GM23338 (cell line): ENCODE data around the gene SIDT2. TPM values are rescaled to one million over a fixed set of nuclear protein-coding genes. Genes with fewer than 3 reads are reported as not detected.

Experiments
- ATAC-seq: fragments of 200-7000 bp; cut with Tn5 transposase; 3 replicates; pipeline ENCODE4 v1.9.1; 2020
- DNase-seq: peaks from one replicate; pipeline ENCODE4 v3.0.0-alpha.2; 2015; ENCODE audit warnings: low spot score
- H2AFZ ChIP-seq: fragments of 200-600 bp; sonication (generic); 2 replicates; pipeline ENCODE4 v1.8.0; 2016; ENCODE audit warnings: antibody characterized with exemption, mild to moderate bottlenecking, moderate library complexity
- H3F3A ChIP-seq: fragments of 200-600 bp; sonication (generic); replicated peaks from 2 replicates; pipeline ENCODE4 v1.8.0; 2017; ENCODE audit warnings: antibody characterized with exemption, mixed run types, low read depth
- H3K27ac ChIP-seq: fragments of 200-600 bp; sonication (generic); 2 replicates; pipeline ENCODE4 v1.6.1; 2016; ENCODE audit warnings: low read depth
- H3K27me3 ChIP-seq: fragments of 200-600 bp; sonication (generic); 2 replicates; pipeline ENCODE4 v1.8.0; 2016; ENCODE audit warnings: mild to moderate bottlenecking, mixed run types, moderate library complexity; ENCODE audit not compliant: insufficient read depth
- H3K36me3 ChIP-seq: fragments of 200-600 bp; sonication (generic); 2 replicates; pipeline ENCODE4 v1.8.0; 2016; ENCODE audit warnings: mild to moderate bottlenecking; ENCODE audit not compliant: insufficient read depth
- H3K4me1 ChIP-seq: fragments of 200-600 bp; sonication (generic); 2 replicates; pipeline ENCODE4 v1.8.0; 2016; ENCODE audit warnings: mild to moderate bottlenecking, moderate library complexity; ENCODE audit not compliant: insufficient read depth
- H3K4me2 ChIP-seq: fragments of 200-600 bp; sonication (generic); 2 replicates; pipeline ENCODE4 v1.7.1; 2017; ENCODE audit warnings: mixed run types
- H3K4me3 ChIP-seq: fragments of 200-600 bp; sonication (generic); 2 replicates; pipeline ENCODE4 v1.6.1; 2016; ENCODE audit warnings: mixed run types
- H3K79me2 ChIP-seq: fragments of 200-600 bp; sonication (generic); replicated peaks from 2 replicates; pipeline ENCODE4 v1.8.0; 2017; ENCODE audit warnings: mild to moderate bottlenecking; ENCODE audit not compliant: insufficient read depth
- H3K9me2 ChIP-seq: fragments of 200-600 bp; sonication (generic); 2 replicates; pipeline ENCODE4 v1.8.0; 2017; ENCODE audit not compliant: insufficient read depth
- H4K20me1 ChIP-seq: fragments of 200-600 bp; sonication (generic); replicated peaks from 2 replicates; pipeline ENCODE4 v1.8.0; 2017; ENCODE audit warnings: mild to moderate bottlenecking; ENCODE audit not compliant: insufficient read depth
- H3K27ac Mint-ChIP-seq: 2 replicates; pipeline ENCODE4 v1.8.0; 2020; ENCODE audit warnings: inconsistent platforms, mild to moderate bottlenecking, moderate library complexity, mixed read lengths
- H3K27me3 Mint-ChIP-seq: 3 replicates; pipeline ENCODE4 v1.8.0; 2022; ENCODE audit warnings: low read depth, mild to moderate bottlenecking, moderate library complexity, mixed read lengths, inconsistent platforms; ENCODE audit not compliant: insufficient read depth, poor library complexity
- H3K36me3 Mint-ChIP-seq: 3 replicates; pipeline ENCODE4 v1.8.0; 2021; ENCODE audit warnings: low read depth, mild to moderate bottlenecking, inconsistent platforms, moderate library complexity, mixed read lengths
- H3K4me1 Mint-ChIP-seq: 3 replicates; pipeline ENCODE4 v1.8.0; 2020; ENCODE audit warnings: mild to moderate bottlenecking, inconsistent platforms, mixed read lengths
- H3K4me3 Mint-ChIP-seq: 3 replicates; pipeline ENCODE4 v1.8.0; 2021; ENCODE audit warnings: moderate library complexity, mild to moderate bottlenecking, inconsistent platforms, mixed read lengths
- H3K9me3 Mint-ChIP-seq: 3 replicates; pipeline ENCODE4 v1.8.0; 2020; ENCODE audit warnings: moderate library complexity, mild to moderate bottlenecking, inconsistent platforms, mixed read lengths
- CREB1 ChIP-seq: fragments of 250-450 bp; sonication (Bioruptor Pico); IDR thresholded peaks from 2 replicates; pipeline ENCODE4 v1.5.0; 2020; ENCODE audit warnings: low read depth, mild to moderate bottlenecking, moderate library complexity
- EZH2 ChIP-seq: fragments of 200-600 bp; sonication (generic); IDR thresholded peaks from one replicate; pipeline ENCODE4 v1.8.0; 2017; ENCODE audit warnings: antibody characterized with exemption, mild to moderate bottlenecking, low read depth; ENCODE audit not compliant: unreplicated experiment
- EZH2phosphoT487 ChIP-seq: fragments of 200-600 bp; sonication (generic); IDR thresholded peaks from one replicate; pipeline ENCODE4 v1.8.1; 2018; ENCODE audit warnings: antibody characterized with exemption; ENCODE audit not compliant: unreplicated experiment
- JUNB ChIP-seq: IDR thresholded peaks from one replicate; pipeline ENCODE4 v1.6.1; 2016; ENCODE audit warnings: antibody characterized with exemption; ENCODE audit not compliant: unreplicated experiment
- NANOG ChIP-seq: IDR thresholded peaks from 2 replicates; pipeline ENCODE4 v1.6.1; 2016; ENCODE audit warnings: antibody characterized with exemption, borderline replicate concordance
- POLR2AphosphoS5 ChIP-seq: IDR thresholded peaks from 2 replicates; pipeline ENCODE4 v1.6.1; 2016; ENCODE audit warnings: antibody characterized with exemption, low read depth
- STAT1 ChIP-seq: IDR thresholded peaks from one replicate; pipeline ENCODE4 v1.6.1; 2016; ENCODE audit warnings: antibody characterized with exemption; ENCODE audit not compliant: unreplicated experiment
- ZNF114 ChIP-seq: fragments of 250-450 bp; sonication (Bioruptor Pico); IDR thresholded peaks from 2 replicates; pipeline ENCODE4 v1.5.0; 2020; ENCODE audit warnings: mild to moderate bottlenecking, moderate library complexity
- ZNF331 ChIP-seq: fragments of 250-450 bp; sonication (Bioruptor Pico); IDR thresholded peaks from 2 replicates; pipeline ENCODE4 v1.5.0; 2020; ENCODE audit warnings: low read depth, mild to moderate bottlenecking, moderate library complexity
- polyA plus RNA-seq: library from polyadenylated mRNA; unstranded; fragments of >200 nt; fragmentation: Nextera tagmentation; extraction: Ambion mirVana; gene quantifications from 2 replicates; pipeline ENCODE4 v1.2.1, GENCODE V29; 2016
- total RNA-seq: library from RNA; depleted of rRNA; stranded (reverse); fragments of >200 nt; shearing (Covaris generic); gene quantifications from 2 replicates; pipeline ENCODE4 v1.2.3, GENCODE V29; 2014
- TF ChIP-seq, protein P1 (sequence below), 2 experiments: fragments of 200-600 bp in 1 of 2; sonication (generic) in 1 of 2; conservative IDR thresholded peaks; 2 replicates each; pipeline versions ENCODE4 v1.5.1 to v1.6.1; 2016 to 2017; ENCODE audit warnings: antibody characterized with exemption in 2 of 2, low read depth in 2 of 2, mild to moderate bottlenecking in 2 of 2, moderate library complexity in 1 of 2
- TF ChIP-seq, protein P2 (sequence below): IDR thresholded peaks from one replicate; pipeline ENCODE4 v1.6.1; 2018; ENCODE audit warnings: antibody characterized with exemption; ENCODE audit not compliant: unreplicated experiment
- TF ChIP-seq, protein P3 (sequence below): fragments of 250-450 bp; sonication (Bioruptor Pico); IDR thresholded peaks from 2 replicates; pipeline ENCODE4 v1.5.0; 2020; ENCODE audit warnings: mild to moderate bottlenecking, moderate library complexity
- TF ChIP-seq, protein P4 (sequence below): IDR thresholded peaks from 2 replicates; pipeline ENCODE4 v1.6.1; 2016; ENCODE audit warnings: antibody characterized with exemption

The SIDT2 gene
- total and polyA plus RNA-seq, 2 experiments from 2014 or later, result 7.5 to 12.1 TPM

DNA sequence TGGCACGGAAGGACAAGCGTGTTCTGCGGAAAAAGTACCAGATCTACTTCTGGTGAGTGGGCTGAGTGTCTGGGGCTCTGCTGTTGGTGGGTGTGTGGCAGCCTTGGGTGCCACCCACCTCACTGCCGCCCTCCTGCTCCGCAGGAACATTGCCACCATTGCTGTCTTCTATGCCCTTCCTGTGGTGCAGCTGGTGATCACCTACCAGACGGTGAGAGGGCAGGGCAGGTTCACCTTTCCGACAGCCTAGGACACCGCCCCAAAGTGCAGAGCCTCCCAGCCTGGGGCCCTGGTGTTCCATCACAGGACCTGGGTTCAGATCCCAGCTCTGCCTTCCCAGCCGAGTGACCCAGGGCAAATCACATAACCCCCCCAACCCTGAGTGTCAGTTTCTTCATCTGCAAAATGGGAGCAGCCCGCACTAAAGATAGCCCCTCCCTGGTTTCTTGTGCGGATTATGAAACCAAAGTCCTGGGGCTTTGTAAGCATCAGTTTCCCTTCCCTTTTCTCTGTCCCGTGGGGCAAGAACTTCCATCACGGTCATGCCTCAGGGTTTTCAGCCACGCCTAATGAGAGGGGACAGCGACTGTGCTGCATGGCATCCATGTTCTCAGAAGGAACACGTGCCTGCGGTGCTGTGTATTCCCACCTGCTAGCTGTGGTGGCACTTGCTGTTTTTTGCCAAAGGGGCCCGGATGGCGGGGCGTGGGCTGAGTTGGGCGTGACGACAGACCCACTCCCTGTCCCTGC, 10.8 kb downstream of the SIDT2 start:
- Histone ChIP-seq H3K4me3 (no peak overlapping the region), H3K4me2 (no peak overlapping the region), H4K20me1 (no peaks in the 10 kb centered on the region), H2AFZ (no peak overlapping the region), H3K9me2 (no peaks in the 10 kb centered on the region), H3K36me3 (no peaks in the 10 kb centered on the region), H3K27me3 (no peaks in the 10 kb centered on the region), H3F3A (no peaks in the 10 kb centered on the region), H3K27ac (no peak overlapping the region), H3K4me1 (no peaks in the 10 kb centered on the region), H3K79me2 (no peaks in the 10 kb centered on the region)
- H3K36me3 Mint-ChIP-seq, result peaks cover 4% of the 10 kb centered on the region; the same call in 2 of the 3 replicates
- H3K4me3 Mint-ChIP-seq, result no peak overlapping the region
- TF ChIP-seq POLR2AphosphoS5, result no peak
- no peak for TF ChIP-seq STAT1
- TF ChIP-seq, protein P1, sequence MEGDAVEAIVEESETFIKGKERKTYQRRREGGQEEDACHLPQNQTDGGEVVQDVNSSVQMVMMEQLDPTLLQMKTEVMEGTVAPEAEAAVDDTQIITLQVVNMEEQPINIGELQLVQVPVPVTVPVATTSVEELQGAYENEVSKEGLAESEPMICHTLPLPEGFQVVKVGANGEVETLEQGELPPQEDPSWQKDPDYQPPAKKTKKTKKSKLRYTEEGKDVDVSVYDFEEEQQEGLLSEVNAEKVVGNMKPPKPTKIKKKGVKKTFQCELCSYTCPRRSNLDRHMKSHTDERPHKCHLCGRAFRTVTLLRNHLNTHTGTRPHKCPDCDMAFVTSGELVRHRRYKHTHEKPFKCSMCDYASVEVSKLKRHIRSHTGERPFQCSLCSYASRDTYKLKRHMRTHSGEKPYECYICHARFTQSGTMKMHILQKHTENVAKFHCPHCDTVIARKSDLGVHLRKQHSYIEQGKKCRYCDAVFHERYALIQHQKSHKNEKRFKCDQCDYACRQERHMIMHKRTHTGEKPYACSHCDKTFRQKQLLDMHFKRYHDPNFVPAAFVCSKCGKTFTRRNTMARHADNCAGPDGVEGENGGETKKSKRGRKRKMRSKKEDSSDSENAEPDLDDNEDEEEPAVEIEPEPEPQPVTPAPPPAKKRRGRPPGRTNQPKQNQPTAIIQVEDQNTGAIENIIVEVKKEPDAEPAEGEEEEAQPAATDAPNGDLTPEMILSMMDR (conservative IDR thresholded peaks at IDR 0.05; ENCODE audit: low read depth in 2 of 2), result no peak
- no peak for TF ChIP-seq NANOG
- no peak for TF ChIP-seq ZNF331 (CRISPR knock-in tag)
- TF ChIP-seq, protein P2, sequence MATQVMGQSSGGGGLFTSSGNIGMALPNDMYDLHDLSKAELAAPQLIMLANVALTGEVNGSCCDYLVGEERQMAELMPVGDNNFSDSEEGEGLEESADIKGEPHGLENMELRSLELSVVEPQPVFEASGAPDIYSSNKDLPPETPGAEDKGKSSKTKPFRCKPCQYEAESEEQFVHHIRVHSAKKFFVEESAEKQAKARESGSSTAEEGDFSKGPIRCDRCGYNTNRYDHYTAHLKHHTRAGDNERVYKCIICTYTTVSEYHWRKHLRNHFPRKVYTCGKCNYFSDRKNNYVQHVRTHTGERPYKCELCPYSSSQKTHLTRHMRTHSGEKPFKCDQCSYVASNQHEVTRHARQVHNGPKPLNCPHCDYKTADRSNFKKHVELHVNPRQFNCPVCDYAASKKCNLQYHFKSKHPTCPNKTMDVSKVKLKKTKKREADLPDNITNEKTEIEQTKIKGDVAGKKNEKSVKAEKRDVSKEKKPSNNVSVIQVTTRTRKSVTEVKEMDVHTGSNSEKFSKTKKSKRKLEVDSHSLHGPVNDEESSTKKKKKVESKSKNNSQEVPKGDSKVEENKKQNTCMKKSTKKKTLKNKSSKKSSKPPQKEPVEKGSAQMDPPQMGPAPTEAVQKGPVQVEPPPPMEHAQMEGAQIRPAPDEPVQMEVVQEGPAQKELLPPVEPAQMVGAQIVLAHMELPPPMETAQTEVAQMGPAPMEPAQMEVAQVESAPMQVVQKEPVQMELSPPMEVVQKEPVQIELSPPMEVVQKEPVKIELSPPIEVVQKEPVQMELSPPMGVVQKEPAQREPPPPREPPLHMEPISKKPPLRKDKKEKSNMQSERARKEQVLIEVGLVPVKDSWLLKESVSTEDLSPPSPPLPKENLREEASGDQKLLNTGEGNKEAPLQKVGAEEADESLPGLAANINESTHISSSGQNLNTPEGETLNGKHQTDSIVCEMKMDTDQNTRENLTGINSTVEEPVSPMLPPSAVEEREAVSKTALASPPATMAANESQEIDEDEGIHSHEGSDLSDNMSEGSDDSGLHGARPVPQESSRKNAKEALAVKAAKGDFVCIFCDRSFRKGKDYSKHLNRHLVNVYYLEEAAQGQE, result no peak
- no peak for TF ChIP-seq CREB1 (CRISPR knock-in tag)
- TF ChIP-seq, protein P3, sequence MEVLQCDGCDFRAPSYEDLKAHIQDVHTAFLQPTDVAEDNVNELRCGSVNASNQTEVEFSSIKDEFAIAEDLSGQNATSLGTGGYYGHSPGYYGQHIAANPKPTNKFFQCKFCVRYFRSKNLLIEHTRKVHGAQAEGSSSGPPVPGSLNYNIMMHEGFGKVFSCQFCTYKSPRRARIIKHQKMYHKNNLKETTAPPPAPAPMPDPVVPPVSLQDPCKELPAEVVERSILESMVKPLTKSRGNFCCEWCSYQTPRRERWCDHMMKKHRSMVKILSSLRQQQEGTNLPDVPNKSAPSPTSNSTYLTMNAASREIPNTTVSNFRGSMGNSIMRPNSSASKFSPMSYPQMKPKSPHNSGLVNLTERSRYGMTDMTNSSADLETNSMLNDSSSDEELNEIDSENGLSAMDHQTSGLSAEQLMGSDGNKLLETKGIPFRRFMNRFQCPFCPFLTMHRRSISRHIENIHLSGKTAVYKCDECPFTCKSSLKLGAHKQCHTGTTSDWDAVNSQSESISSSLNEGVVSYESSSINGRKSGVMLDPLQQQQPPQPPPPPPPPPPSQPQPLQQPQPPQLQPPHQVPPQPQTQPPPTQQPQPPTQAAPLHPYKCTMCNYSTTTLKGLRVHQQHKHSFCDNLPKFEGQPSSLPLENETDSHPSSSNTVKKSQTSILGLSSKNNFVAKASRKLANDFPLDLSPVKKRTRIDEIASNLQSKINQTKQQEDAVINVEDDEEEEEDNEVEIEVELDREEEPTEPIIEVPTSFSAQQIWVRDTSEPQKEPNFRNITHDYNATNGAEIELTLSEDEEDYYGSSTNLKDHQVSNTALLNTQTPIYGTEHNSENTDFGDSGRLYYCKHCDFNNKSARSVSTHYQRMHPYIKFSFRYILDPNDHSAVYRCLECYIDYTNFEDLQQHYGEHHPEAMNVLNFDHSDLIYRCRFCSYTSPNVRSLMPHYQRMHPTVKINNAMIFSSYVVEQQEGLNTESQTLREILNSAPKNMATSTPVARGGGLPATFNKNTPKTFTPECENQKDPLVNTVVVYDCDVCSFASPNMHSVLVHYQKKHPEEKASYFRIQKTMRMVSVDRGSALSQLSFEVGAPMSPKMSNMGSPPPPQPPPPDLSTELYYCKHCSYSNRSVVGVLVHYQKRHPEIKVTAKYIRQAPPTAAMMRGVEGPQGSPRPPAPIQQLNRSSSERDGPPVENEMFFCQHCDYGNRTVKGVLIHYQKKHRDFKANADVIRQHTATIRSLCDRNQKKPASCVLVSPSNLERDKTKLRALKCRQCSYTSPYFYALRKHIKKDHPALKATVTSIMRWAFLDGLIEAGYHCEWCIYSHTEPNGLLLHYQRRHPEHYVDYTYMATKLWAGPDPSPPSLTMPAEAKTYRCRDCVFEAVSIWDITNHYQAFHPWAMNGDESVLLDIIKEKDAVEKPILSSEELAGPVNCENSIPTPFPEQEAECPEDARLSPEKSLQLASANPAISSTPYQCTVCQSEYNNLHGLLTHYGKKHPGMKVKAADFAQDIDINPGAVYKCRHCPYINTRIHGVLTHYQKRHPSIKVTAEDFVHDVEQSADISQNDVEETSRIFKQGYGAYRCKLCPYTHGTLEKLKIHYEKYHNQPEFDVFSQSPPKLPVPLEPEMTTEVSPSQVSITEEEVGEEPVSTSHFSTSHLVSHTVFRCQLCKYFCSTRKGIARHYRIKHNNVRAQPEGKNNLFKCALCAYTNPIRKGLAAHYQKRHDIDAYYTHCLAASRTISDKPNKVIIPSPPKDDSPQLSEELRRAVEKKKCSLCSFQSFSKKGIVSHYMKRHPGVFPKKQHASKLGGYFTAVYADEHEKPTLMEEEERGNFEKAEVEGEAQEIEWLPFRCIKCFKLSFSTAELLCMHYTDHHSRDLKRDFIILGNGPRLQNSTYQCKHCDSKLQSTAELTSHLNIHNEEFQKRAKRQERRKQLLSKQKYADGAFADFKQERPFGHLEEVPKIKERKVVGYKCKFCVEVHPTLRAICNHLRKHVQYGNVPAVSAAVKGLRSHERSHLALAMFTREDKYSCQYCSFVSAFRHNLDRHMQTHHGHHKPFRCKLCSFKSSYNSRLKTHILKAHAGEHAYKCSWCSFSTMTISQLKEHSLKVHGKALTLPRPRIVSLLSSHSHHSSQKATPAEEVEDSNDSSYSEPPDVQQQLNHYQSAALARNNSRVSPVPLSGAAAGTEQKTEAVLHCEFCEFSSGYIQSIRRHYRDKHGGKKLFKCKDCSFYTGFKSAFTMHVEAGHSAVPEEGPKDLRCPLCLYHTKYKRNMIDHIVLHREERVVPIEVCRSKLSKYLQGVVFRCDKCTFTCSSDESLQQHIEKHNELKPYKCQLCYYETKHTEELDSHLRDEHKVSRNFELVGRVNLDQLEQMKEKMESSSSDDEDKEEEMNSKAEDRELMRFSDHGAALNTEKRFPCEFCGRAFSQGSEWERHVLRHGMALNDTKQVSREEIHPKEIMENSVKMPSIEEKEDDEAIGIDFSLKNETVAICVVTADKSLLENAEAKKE (CRISPR knock-in tag), result no peak
- TF ChIP-seq EZH2, result no peak
- TF ChIP-seq, protein P4, sequence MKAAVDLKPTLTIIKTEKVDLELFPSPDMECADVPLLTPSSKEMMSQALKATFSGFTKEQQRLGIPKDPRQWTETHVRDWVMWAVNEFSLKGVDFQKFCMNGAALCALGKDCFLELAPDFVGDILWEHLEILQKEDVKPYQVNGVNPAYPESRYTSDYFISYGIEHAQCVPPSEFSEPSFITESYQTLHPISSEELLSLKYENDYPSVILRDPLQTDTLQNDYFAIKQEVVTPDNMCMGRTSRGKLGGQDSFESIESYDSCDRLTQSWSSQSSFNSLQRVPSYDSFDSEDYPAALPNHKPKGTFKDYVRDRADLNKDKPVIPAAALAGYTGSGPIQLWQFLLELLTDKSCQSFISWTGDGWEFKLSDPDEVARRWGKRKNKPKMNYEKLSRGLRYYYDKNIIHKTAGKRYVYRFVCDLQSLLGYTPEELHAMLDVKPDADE, result no peak
- no peak for TF ChIP-seq EZH2phosphoT487
- TF ChIP-seq ZNF114 (CRISPR knock-in tag), result no peak
- TF ChIP-seq JUNB, result no peak
- no peak overlapping the region for H3K27ac Mint-ChIP-seq
- H3K4me1 Mint-ChIP-seq, result no peaks in the 10 kb centered on the region; the same call in 2 of the 3 replicates
- no peaks in the 10 kb centered on the region for H3K9me3 Mint-ChIP-seq
- ATAC-seq (no peak), DNase-seq (no peak)
- H3K27me3 Mint-ChIP-seq, result peaks cover 8% of the 10 kb centered on the region
